PC-3 (cell line): Measurements from ENCODE around the gene YY1. TPM values are rescaled to one million over a fixed set of nuclear protein-coding genes. Genes with fewer than 3 reads are reported as not detected.

ENCODE experiments used
- ATAC-seq: fragments of 200-7000 bp; cut with Tn5 transposase; 2 replicates; pipeline ENCODE4 v1.9.1; 2020; ENCODE audit warnings: mild to moderate bottlenecking, moderate library complexity
- BruUV-seq: library from RNA; stranded (reverse); fragments of 400-500 nt; replicated peaks from 2 replicates; lab custom pipeline; 2021; lab: Mats Ljungman, UMichigan
- CTCF ChIA-PET: fragments of 300-600 bp; sonication (Branson Sonifier 250); formaldehyde crosslinking; loops from one replicate; lab custom pipeline; 2022; ENCODE audit warnings: antibody characterized with exemption; lab: Charles Lee
- POLR2A ChIA-PET: fragments of 300-600 bp; sonication (Branson Sonifier 250); formaldehyde crosslinking; loops from one replicate; lab custom pipeline; 2022; ENCODE audit warnings: antibody characterized with exemption; ENCODE audit not compliant: unreplicated experiment; lab: Charles Lee
- DNase-seq: peaks from one replicate; pipeline ENCODE4 v3.0.0-alpha.2; 2015
- H2AFZ ChIP-seq: fragments of 300-600 bp; sonication (generic); 2 replicates; pipeline ENCODE4 v1.6.0; 2016; ENCODE audit warnings: antibody characterized with exemption, low read length
- H3F3A ChIP-seq: fragments of 300-600 bp; sonication (generic); one replicate; pipeline ENCODE4 v1.6.0; 2017; ENCODE audit warnings: antibody characterized with exemption, low read length, control low read depth, mild to moderate bottlenecking; ENCODE audit not compliant: unreplicated experiment
- H3K27ac ChIP-seq: fragments of 300-600 bp; sonication (generic); 2 replicates; pipeline ENCODE4 v1.5.1; 2016; ENCODE audit warnings: mild to moderate bottlenecking, low read length
- H3K27me3 ChIP-seq: fragments of 300-600 bp; sonication (generic); 2 replicates; pipeline ENCODE4 v1.6.1; 2016; ENCODE audit warnings: low read length, mixed read lengths
- H3K36me3 ChIP-seq: fragments of 300-600 bp; sonication (generic); 2 replicates; pipeline ENCODE4 v1.6.1; 2016; ENCODE audit warnings: low read depth, mixed run types, low read length, mixed read lengths
- H3K4me1 ChIP-seq: fragments of 300-600 bp; sonication (generic); 2 replicates; pipeline ENCODE4 v1.5.1; 2016; ENCODE audit warnings: low read length; ENCODE audit not compliant: insufficient read depth
- H3K4me2 ChIP-seq: fragments of 300-600 bp; sonication (generic); 2 replicates; pipeline ENCODE4 v1.6.0; 2016; ENCODE audit warnings: low read length
- H3K4me3 ChIP-seq: fragments of 300-600 bp; sonication (generic); 2 replicates; pipeline ENCODE4 v1.5.1; 2016; ENCODE audit warnings: mild to moderate bottlenecking, low read length, mixed read lengths
- H3K79me2 ChIP-seq: fragments of 300-600 bp; sonication (generic); 2 replicates; pipeline ENCODE4 v1.6.1; 2017; ENCODE audit warnings: low read length, mixed read lengths
- H3K9ac ChIP-seq: fragments of 300-600 bp; sonication (generic); 2 replicates; pipeline ENCODE4 v1.6.0; 2016; ENCODE audit warnings: mild to moderate bottlenecking, low read length
- H3K9me2 ChIP-seq: fragments of 300-600 bp; sonication (generic); replicated peaks from 2 replicates; pipeline ENCODE4 v1.6.1; 2016; ENCODE audit warnings: mixed run types, low read length, mixed read lengths
- H3K9me3 ChIP-seq: fragments of 300-600 bp; sonication (generic); 2 replicates; pipeline ENCODE4 v1.6.1; 2016; ENCODE audit warnings: low read length, mixed read lengths
- H4K20me1 ChIP-seq: fragments of 300-600 bp; sonication (generic); 2 replicates; pipeline ENCODE4 v1.6.1; 2016; ENCODE audit warnings: low read length, mixed read lengths
- CTCF ChIP-seq: fragments of 300-600 bp; sonication (generic); conservative IDR thresholded peaks from 2 replicates; pipeline ENCODE4 v1.5.1; 2017; ENCODE audit warnings: antibody characterized with exemption, low read depth, mild to moderate bottlenecking, low read length
- EZH2 ChIP-seq: fragments of 300-600 bp; sonication (generic); IDR thresholded peaks from one replicate; pipeline ENCODE4 v1.6.1; 2017; ENCODE audit warnings: antibody characterized with exemption, mild to moderate bottlenecking, low read length; ENCODE audit not compliant: unreplicated experiment
- EZH2phosphoT487 ChIP-seq: fragments of 300-600 bp; sonication (generic); IDR thresholded peaks from 2 replicates; pipeline ENCODE4 v1.6.1; 2018; ENCODE audit warnings: mild to moderate bottlenecking, antibody characterized with exemption, low read length, borderline replicate concordance
- intact Hi-C: fragments of 100-400 bp; cut with micrococcal nuclease; formaldehyde crosslinking; loops from 2 replicates; pipeline ENCODE4 v1.9.0; 2023
- total RNA-seq: library from RNA; depleted of rRNA; stranded (reverse); fragments of >200 nt; gene quantifications from 2 replicates; pipeline ENCODE4 v1.2.3, GENCODE V29; 2014

YY1 gene
- total RNA-seq, 1 experiment from 2014 or later: 64.1 TPM

DNA sequence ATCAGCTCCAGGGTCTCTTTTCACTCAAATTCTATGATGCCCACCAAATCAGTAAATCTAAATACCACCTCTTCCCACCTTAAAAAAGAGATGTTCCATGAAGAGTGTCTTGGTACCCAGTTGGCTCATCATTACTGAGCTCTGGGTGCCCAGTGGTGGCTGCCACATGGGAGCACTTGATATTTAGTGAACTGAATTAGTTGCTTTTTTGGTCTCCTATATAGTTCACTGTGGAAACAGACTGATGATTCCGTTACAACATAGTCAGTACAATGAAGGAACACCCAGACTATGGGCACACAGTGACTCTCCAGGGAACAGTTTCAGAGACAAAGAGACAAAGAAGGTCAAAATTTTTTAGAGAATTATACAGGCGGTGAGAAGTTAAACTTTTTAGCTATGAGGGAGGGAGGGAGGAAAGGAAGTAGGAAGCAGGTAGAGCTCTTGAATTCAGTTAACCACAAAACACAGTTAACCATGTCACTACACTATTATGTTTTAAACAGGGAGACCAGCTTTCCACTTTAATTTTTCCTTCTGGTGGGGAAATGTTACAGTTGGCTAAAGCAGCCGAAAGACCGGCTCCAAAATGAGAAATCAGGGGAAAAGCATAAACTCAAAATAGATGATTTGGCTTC lies 14.6 kb upstream of the YY1 start:
- Histone ChIP-seq H3K4me3 (no peak overlapping the region), H3K9me2 (no peaks in the 10 kb centered on the region), H4K20me1 (no peaks in the 10 kb centered on the region), H2AFZ (no peak overlapping the region), H3K4me1 (peaks cover 9% of the 10 kb centered on the region; the same call in 1 of the 2 replicates), H3K27ac (no peak overlapping the region), H3K9me3 (no peaks in the 10 kb centered on the region), H3F3A (no peaks in the 10 kb centered on the region), H3K27me3 (no peaks in the 10 kb centered on the region), H3K36me3 (no peaks in the 10 kb centered on the region), H3K79me2 (no peaks in the 10 kb centered on the region), H3K9ac (no peak overlapping the region), H3K4me2 (no peak overlapping the region)
- DNase-seq (no peak), ATAC-seq (no peak)
- TF ChIP-seq EZH2phosphoT487 (no peak), EZH2 (no peak), CTCF (no peak)
- ChIA-PET CTCF (interaction anchor here (0.7 kb wide), 1 partner anchor 456 kb away, joined by 3 read pairs; no protein-coding TSS in a partner anchor), POLR2A (no interaction called here)
- intact Hi-C loops: no loop called here
- BruUV-seq: no TSS peak

- ATAC-seq (no peak), DNase-seq (no peak)
- Histone ChIP-seq H3K27me3 (no peaks in the 10 kb centered on the region), H3K4me2 (no peak overlapping the region), H3K4me1 (peaks cover 9% of the 10 kb centered on the region; the same call in 1 of the 2 replicates), H3K9me3 (no peaks in the 10 kb centered on the region), H3K79me2 (no peaks in the 10 kb centered on the region), H3K9ac (no peak overlapping the region), H3F3A (no peaks in the 10 kb centered on the region), H3K36me3 (0 out of 2 replicates have a peak, but pooled peaks cover 1% of the 10 kb centered on the region), H3K4me3 (no peak overlapping the region), H2AFZ (no peak overlapping the region), H3K9me2 (no peaks in the 10 kb centered on the region), H3K27ac (no peak overlapping the region), H4K20me1 (no peaks in the 10 kb centered on the region)
- BruUV-seq: no TSS peak
- intact Hi-C loops: no loop called here
- POLR2A ChIA-PET: no interaction called here
- TF ChIP-seq CTCF: no peak
- no peak for TF ChIP-seq EZH2phosphoT487
- TF ChIP-seq EZH2: no peak
- CTCF ChIA-PET: no interaction called here
These were observed 13.8 kb upstream of the YY1 start for GRCh38 chr14:100225169-100225568.

DNA sequence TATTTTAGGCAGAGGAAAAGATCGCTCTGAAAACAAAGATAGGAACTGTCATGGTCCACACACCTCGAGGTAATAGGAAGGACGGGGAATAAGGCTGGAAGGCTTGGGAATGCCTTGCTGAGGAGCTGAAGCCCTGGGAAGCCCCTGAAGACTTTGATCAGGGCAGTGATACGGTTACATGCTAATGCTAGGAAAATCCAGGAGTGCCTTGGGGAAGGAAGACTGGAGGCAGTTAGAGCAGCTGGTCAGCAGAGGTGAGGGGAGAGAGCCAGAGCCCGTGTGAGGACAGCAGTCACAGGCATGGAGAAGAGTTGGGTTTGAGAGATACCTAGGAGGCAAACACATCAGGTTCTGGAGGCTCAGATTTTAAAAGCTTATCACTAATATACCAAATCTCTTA lies 8.6 kb upstream of the YY1 start:
- Histone ChIP-seq H3K4me2 (no peak overlapping the region), H3K9me3 (no peaks in the 10 kb centered on the region), H3K4me3 (no peak overlapping the region), H2AFZ (no peak overlapping the region), H3F3A (no peaks in the 10 kb centered on the region), H3K27me3 (no peaks in the 10 kb centered on the region), H3K79me2 (peaks cover 40% of the 10 kb centered on the region), H3K9ac (no peak overlapping the region), H3K27ac (no peak overlapping the region), H3K36me3 (peaks cover 4% of the 10 kb centered on the region; the same call in 1 of the 2 replicates), H4K20me1 (no peaks in the 10 kb centered on the region), H3K4me1 (no peaks in the 10 kb centered on the region), H3K9me2 (no peaks in the 10 kb centered on the region)
- intact Hi-C loops: no loop called here
- ChIA-PET CTCF (no interaction called here), POLR2A (no interaction called here)
- DNase-seq (no peak), ATAC-seq (no peak)
- TF ChIP-seq CTCF (no peak), EZH2 (no peak), EZH2phosphoT487 (no peak)
- no TSS peak for BruUV-seq
